CD8-positive, alpha-beta memory T cell (primary cell): ENCODE results near the gene SEPTIN10. TPM values are rescaled to one million over a fixed set of nuclear protein-coding genes. Genes with fewer than 3 reads are reported as not detected.

Source experiments
- CTCF ChIA-PET: fragments of 350-600 bp; sonication (Branson Sonifier 250); formaldehyde crosslinking; loops from one replicate; lab custom pipeline; 2021; ENCODE audit warnings: antibody characterized with exemption; lab: Charles Lee
- POLR2A ChIA-PET: fragments of 350-600 bp; sonication (Branson Sonifier 250); formaldehyde crosslinking; loops from one replicate; lab custom pipeline; 2021; ENCODE audit warnings: antibody characterized with exemption; lab: Charles Lee
- DNase-seq, 5 donors: peaks; one replicate each; pipeline versions ENCODE4 v3.0.0 to v3.0.0-alpha.2; 2020 to 2022; ENCODE audit warnings: mixed read lengths in 1 of 5
- H3K27ac ChIP-seq: one replicate; pipeline ENCODE4 v1.7.0; 2013; ENCODE audit warnings: low read depth, mild to moderate bottlenecking, low read length, moderate library complexity
- H3K27me3 ChIP-seq: 2 replicates; pipeline ENCODE4 v1.7.0; 2013; ENCODE audit warnings: low read length, mild to moderate bottlenecking; ENCODE audit not compliant: insufficient read depth, poor library complexity, severe bottlenecking
- H3K36me3 ChIP-seq: 2 replicates; pipeline ENCODE4 v1.7.0; 2013; ENCODE audit warnings: mild to moderate bottlenecking, low read length, moderate library complexity; ENCODE audit not compliant: insufficient read depth
- H3K4me1 ChIP-seq: 2 replicates; pipeline ENCODE4 v1.7.0; 2013; ENCODE audit warnings: mild to moderate bottlenecking, low read length, moderate library complexity; ENCODE audit not compliant: insufficient read depth
- H3K4me3 ChIP-seq: 2 replicates; pipeline ENCODE4 v1.7.0; 2013; ENCODE audit warnings: mild to moderate bottlenecking, low read length
- H3K9me3 ChIP-seq: 2 replicates; pipeline ENCODE4 v1.7.0; 2013; ENCODE audit warnings: mild to moderate bottlenecking, low read length
- H3K27ac Mint-ChIP-seq, 8 donors: one replicate each; pipeline ENCODE4 v1.8.0; 2020 to 2021; ENCODE audit warnings: mixed read lengths in 8 of 8, mild to moderate bottlenecking in 6 of 8, inconsistent platforms in 3 of 8, moderate library complexity in 3 of 8
- H3K27me3 Mint-ChIP-seq, 2 donors: one replicate each; pipeline ENCODE4 v1.8.0; 2020 to 2021; ENCODE audit warnings: mixed read lengths in 2 of 2, mild to moderate bottlenecking in 1 of 2, moderate library complexity in 1 of 2
- H3K36me3 Mint-ChIP-seq, 3 donors: one replicate each; pipeline ENCODE4 v1.8.0; 2020 to 2021; ENCODE audit warnings: mixed read lengths in 3 of 3, inconsistent platforms in 1 of 3, mild to moderate bottlenecking in 1 of 3
- H3K4me1 Mint-ChIP-seq, 3 donors: one replicate each; pipeline ENCODE4 v1.8.0; 2020 to 2021; ENCODE audit warnings: mixed read lengths in 3 of 3, inconsistent platforms in 1 of 3, mild to moderate bottlenecking in 1 of 3
- H3K4me3 Mint-ChIP-seq, 7 donors: one replicate each; pipeline ENCODE4 v1.8.0; 2020 to 2021; ENCODE audit warnings: mixed read lengths in 7 of 7, mild to moderate bottlenecking in 6 of 7, moderate library complexity in 4 of 7, inconsistent platforms in 2 of 7
- H3K9me3 Mint-ChIP-seq, 5 donors: one replicate each; pipeline ENCODE4 v1.8.0; 2020 to 2022; ENCODE audit warnings: mixed read lengths in 5 of 5, mild to moderate bottlenecking in 3 of 5, moderate library complexity in 2 of 5, inconsistent platforms in 1 of 5
- polyA plus RNA-seq: library from polyadenylated mRNA; unstranded; fragments of 300-500 nt; fragmentation: Illumina TruSeq; gene quantifications from one replicate; pipeline ENCODE4 v1.2.3, GENCODE V29; 2021
- total RNA-seq, 2 experiments: library from RNA; stranded (reverse); gene quantifications; one replicate each; pipeline ENCODE4 v1.2.3, GENCODE V29; 2021

SEPTIN10 gene
- total RNA-seq = under 1 TPM; 0.31 to 0.69 TPM
- 1.2 TPM for polyA plus RNA-seq

- no peaks in the 10 kb centered on the region for H3K9me3 ChIP-seq
- Mint-ChIP-seq H3K36me3 (no peaks in the 10 kb centered on the region), H3K4me1 (peaks cover 9 to 20% (median 17%) of the 10 kb centered on the region in 3 donors), H3K27ac (peak within 1 kb of the TSS in 6 of 8 donors; percentile 25 to 82 (median 54)), H3K9me3 (peaks cover 6 to 20% (median 15%) of the 10 kb centered on the region in 5 donors), H3K27me3 (peaks cover 55 to 77% of the 10 kb centered on the region in 2 donors), H3K4me3 (peak within 1 kb of the TSS; percentile 77 to 92 (median 84))
- no peak within 1 kb of the TSS for H3K27ac ChIP-seq
- H3K36me3 ChIP-seq = no peaks in the 10 kb centered on the region
- DNase-seq = peak; percentile 50 to 80 (median 67)
- ChIA-PET CTCF (no interaction called here), POLR2A (no interaction called here)
- peaks cover 8% of the 10 kb centered on the region for H3K27me3 ChIP-seq
- H3K4me3 ChIP-seq = no peak within 1 kb of the TSS
- no peaks in the 10 kb centered on the region for H3K4me1 ChIP-seq
These were observed at the start of gene SEPTIN10, which contains the start of gene SOWAHC for GRCh38 chr2:109613922-109614714. SEPTIN10 (minus strand) TSS chr2:109613966; CDS start chr2:109613827, 139 bp downstream. SOWAHC (plus strand) TSS chr2:109614364; CDS start chr2:109614490, 126 bp downstream.

GRCh38 chr2:109662889-109663288 lies 49.1 kb upstream of the SEPTIN10 start:
- CTCF ChIA-PET = interaction anchor here (1.6 kb wide), 1 partner anchor 9 kb away, joined by 4 read pairs; no protein-coding TSS in a partner anchor
- POLR2A ChIA-PET = no interaction called here

GRCh38 chr2:109660046-109660860 lies 46.5 kb upstream of the SEPTIN10 start:
- no peaks in the 10 kb centered on the region for H3K36me3 ChIP-seq
- CTCF ChIA-PET = no interaction called here
- Mint-ChIP-seq H3K4me3 (no peak overlapping the region), H3K4me1 (no peaks in the 10 kb centered on the region), H3K27ac (no peak overlapping the region), H3K9me3 (peaks cover 0 to 2% (median 0%) of the 10 kb centered on the region in 5 donors), H3K27me3 (peaks cover 7 to 13% of the 10 kb centered on the region in 2 donors), H3K36me3 (no peaks in the 10 kb centered on the region)
- POLR2A ChIA-PET = no interaction called here
- H3K4me1 ChIP-seq = no peaks in the 10 kb centered on the region
- H3K27me3 ChIP-seq = no peaks in the 10 kb centered on the region
- no peaks in the 10 kb centered on the region for H3K9me3 ChIP-seq
- H3K4me3 ChIP-seq = no peak overlapping the region
- no peak for DNase-seq
- H3K27ac ChIP-seq = no peak overlapping the region

More at GRCh38 chr2:109662889-109663288, 49.1 kb upstream of the SEPTIN10 start:
- Histone ChIP-seq H3K27ac (no peak overlapping the region), H3K9me3 (no peaks in the 10 kb centered on the region), H3K4me3 (no peak overlapping the region), H3K4me1 (no peaks in the 10 kb centered on the region), H3K27me3 (no peaks in the 10 kb centered on the region), H3K36me3 (no peaks in the 10 kb centered on the region)
- peaks cover 2 to 13% of the 10 kb centered on the region in 2 donors for H3K27me3 Mint-ChIP-seq
- no peak for DNase-seq
- peaks cover 0 to 2% (median 0%) of the 10 kb centered on the region in 5 donors for H3K9me3 Mint-ChIP-seq
- no peak overlapping the region for H3K4me3 Mint-ChIP-seq
- no peaks in the 10 kb centered on the region for H3K4me1 Mint-ChIP-seq
- no peaks in the 10 kb centered on the region for H3K36me3 Mint-ChIP-seq
- no peak overlapping the region for H3K27ac Mint-ChIP-seq

GRCh38 chr2:109659396-109660045 lies 45.8 kb upstream of the SEPTIN10 start:
- H3K4me1 Mint-ChIP-seq = no peaks in the 10 kb centered on the region
- no peak overlapping the region for H3K27ac ChIP-seq
- H3K36me3 ChIP-seq = no peaks in the 10 kb centered on the region
- no peaks in the 10 kb centered on the region for H3K27me3 ChIP-seq
- H3K4me3 ChIP-seq = no peak overlapping the region
- H3K27ac Mint-ChIP-seq = no peak overlapping the region
- H3K4me3 Mint-ChIP-seq = no peak overlapping the region
- no peaks in the 10 kb centered on the region for H3K9me3 ChIP-seq
- H3K9me3 Mint-ChIP-seq = peaks cover 0 to 2% (median 0%) of the 10 kb centered on the region in 5 donors
- CTCF ChIA-PET = no interaction called here
- DNase-seq = no peak
- POLR2A ChIA-PET = no interaction called here
- no peaks in the 10 kb centered on the region for H3K4me1 ChIP-seq
- H3K27me3 Mint-ChIP-seq = peaks cover 8 to 10% of the 10 kb centered on the region in 2 donors
- H3K36me3 Mint-ChIP-seq = no peaks in the 10 kb centered on the region

- CTCF ChIA-PET = no interaction called here
- no peak overlapping the region for H3K27ac ChIP-seq
These were observed 41.5 kb upstream of the SEPTIN10 start for GRCh38 chr2:109655287-109655686.

GRCh38 chr2:109654326-109655050 lies 40.7 kb upstream of the SEPTIN10 start:
- Mint-ChIP-seq H3K36me3 (no peaks in the 10 kb centered on the region), H3K4me3 (no peak overlapping the region), H3K9me3 (peaks cover 0 to 2% (median 0%) of the 10 kb centered on the region in 5 donors), H3K27ac (no peak overlapping the region), H3K4me1 (no peaks in the 10 kb centered on the region), H3K27me3 (peaks cover 14 to 18% of the 10 kb centered on the region in 2 donors)
- H3K4me1 ChIP-seq = no peaks in the 10 kb centered on the region
- H3K27ac ChIP-seq = no peak overlapping the region
- POLR2A ChIA-PET = no interaction called here
- CTCF ChIA-PET = interaction anchor here (0.7 to 1.1 kb wide), 2 partner anchors 9 to 66 kb away, joined by 3 to 4 read pairs; no protein-coding TSS in a partner anchor
- no peaks in the 10 kb centered on the region for H3K36me3 ChIP-seq
- DNase-seq = no peak
- H3K4me3 ChIP-seq = no peak overlapping the region
- no peaks in the 10 kb centered on the region for H3K9me3 ChIP-seq
- no peaks in the 10 kb centered on the region for H3K27me3 ChIP-seq

More at GRCh38 chr2:109655287-109655686, 41.5 kb upstream of the SEPTIN10 start:
- H3K4me1 Mint-ChIP-seq = no peaks in the 10 kb centered on the region
- Histone ChIP-seq H3K4me3 (no peak overlapping the region), H3K4me1 (no peaks in the 10 kb centered on the region), H3K27me3 (no peaks in the 10 kb centered on the region), H3K9me3 (no peaks in the 10 kb centered on the region), H3K36me3 (no peaks in the 10 kb centered on the region)
- peaks cover 0 to 2% (median 0%) of the 10 kb centered on the region in 5 donors for H3K9me3 Mint-ChIP-seq
- POLR2A ChIA-PET = no interaction called here
- H3K27me3 Mint-ChIP-seq = peaks cover 12% of the 10 kb centered on the region in 2 donors
- H3K4me3 Mint-ChIP-seq = no peak overlapping the region
- DNase-seq = no peak
- H3K27ac Mint-ChIP-seq = no peak overlapping the region
- no peaks in the 10 kb centered on the region for H3K36me3 Mint-ChIP-seq
